ENCODE measurements around the gene OR1L1. TPM values are rescaled to one million over a fixed set of nuclear protein-coding genes. Genes with fewer than 3 reads are reported as not detected.

Gene OR1L1
- total RNA-seq, 2 experiments from 2014 or later, result not detected

DNA sequence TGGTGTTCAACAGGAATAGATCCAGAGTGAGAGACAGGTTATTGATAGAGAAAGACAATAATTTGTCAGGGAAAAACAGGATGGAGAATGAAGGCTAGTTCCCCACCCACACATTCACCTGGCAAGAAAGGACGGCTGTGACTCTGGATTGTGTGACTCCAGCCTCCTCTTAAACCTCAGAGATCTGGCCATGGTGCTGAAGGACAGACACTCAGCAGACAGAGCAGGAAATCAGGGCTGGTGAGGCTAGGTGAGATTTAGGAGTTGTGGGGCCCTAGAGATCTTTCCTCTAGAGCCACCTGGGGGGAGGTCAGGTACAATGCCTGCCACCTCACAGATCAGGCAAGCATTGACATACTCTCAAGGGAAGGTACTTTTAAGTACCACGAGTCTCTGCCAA is 19.3 kb upstream of the OR1L1 start:
- TF ChIP-seq, protein P1, sequence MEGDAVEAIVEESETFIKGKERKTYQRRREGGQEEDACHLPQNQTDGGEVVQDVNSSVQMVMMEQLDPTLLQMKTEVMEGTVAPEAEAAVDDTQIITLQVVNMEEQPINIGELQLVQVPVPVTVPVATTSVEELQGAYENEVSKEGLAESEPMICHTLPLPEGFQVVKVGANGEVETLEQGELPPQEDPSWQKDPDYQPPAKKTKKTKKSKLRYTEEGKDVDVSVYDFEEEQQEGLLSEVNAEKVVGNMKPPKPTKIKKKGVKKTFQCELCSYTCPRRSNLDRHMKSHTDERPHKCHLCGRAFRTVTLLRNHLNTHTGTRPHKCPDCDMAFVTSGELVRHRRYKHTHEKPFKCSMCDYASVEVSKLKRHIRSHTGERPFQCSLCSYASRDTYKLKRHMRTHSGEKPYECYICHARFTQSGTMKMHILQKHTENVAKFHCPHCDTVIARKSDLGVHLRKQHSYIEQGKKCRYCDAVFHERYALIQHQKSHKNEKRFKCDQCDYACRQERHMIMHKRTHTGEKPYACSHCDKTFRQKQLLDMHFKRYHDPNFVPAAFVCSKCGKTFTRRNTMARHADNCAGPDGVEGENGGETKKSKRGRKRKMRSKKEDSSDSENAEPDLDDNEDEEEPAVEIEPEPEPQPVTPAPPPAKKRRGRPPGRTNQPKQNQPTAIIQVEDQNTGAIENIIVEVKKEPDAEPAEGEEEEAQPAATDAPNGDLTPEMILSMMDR (IDR thresholded peaks at IDR 0.05), result no peak
- Histone ChIP-seq H3K4me3 (ENCODE audit: low read length) (no peak overlapping the region), H3K36me3 (ENCODE audit: insufficient read depth, low read length) (no peaks in the 10 kb centered on the region), H3K27me3 (ENCODE audit: control insufficient read depth in 1 of 2, insufficient read depth in 2 of 2, low read length in 2 of 2) (no peaks in the 10 kb centered on the region), H3K4me1 (ENCODE audit: insufficient read depth, low read length) (no peaks in the 10 kb centered on the region), H3K27ac (ENCODE audit: low read depth in 1 of 2, low read length in 2 of 2) (no peak overlapping the region), H3K9me3 (ENCODE audit: control insufficient read depth in 1 of 2, insufficient read depth in 1 of 2, low read length in 2 of 2) (peaks cover 5 to 15% of the 10 kb centered on the region in 2 experiments)
- CTCF ChIA-PET, result no interaction called here
- Mint-ChIP-seq H3K27ac (no peak overlapping the region), H3K9me3 (peaks cover 13% of the 10 kb centered on the region), H3K27me3 (peaks cover 9% of the 10 kb centered on the region), H3K4me1 (ENCODE audit: low read depth) (no peaks in the 10 kb centered on the region), H3K36me3 (ENCODE audit: low read depth) (no peaks in the 10 kb centered on the region), H3K4me3 (no peak overlapping the region)
- ATAC-seq (ENCODE audit: poor library complexity), result no peak
- DNase-seq, result no peak
- POLR2A ChIA-PET, result no interaction called here
- intact Hi-C loops (cut with DNase I, micrococcal nuclease), result no loop called here

DNA sequence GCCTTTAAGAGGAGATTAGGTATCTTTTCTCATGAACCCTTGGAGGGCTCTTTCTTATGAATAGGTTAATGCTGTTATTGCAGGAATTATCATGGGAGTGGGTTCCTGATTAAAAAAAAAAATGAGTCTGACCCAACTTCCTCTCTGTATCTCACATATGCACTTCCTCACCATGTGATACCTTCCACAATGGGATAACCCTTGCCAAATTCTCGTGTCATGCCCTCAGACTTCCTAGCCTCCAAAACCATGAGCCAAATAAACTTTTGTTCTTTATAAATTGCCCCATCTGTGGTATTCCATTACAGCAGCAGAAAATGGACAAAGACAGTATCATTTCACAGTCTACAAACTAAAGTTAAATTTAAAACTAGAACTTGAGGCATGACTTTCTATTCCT is 5.1 kb upstream of the OR1L1 start:
- ChIA-PET CTCF (no interaction called here), POLR2A (interaction anchor here (0.6 kb wide), 1 partner anchor 12 kb away, joined by 3 read pairs; no protein-coding TSS in a partner anchor)
- no peak overlapping the region for H3K27ac Mint-ChIP-seq
- H3K36me3 Mint-ChIP-seq (ENCODE audit: low read depth), result no peaks in the 10 kb centered on the region
- TF ChIP-seq, protein P1 (IDR thresholded peaks at IDR 0.05), result no peak
- H3K4me3 Mint-ChIP-seq, result no peak overlapping the region
- DNase-seq, result no peak
- H3K27me3 ChIP-seq (ENCODE audit: control insufficient read depth in 1 of 2, insufficient read depth in 2 of 2, low read length in 2 of 2), result no peaks in the 10 kb centered on the region
- H3K9me3 ChIP-seq (ENCODE audit: control insufficient read depth in 1 of 2, insufficient read depth in 1 of 2, low read length in 2 of 2), result no peaks in the 10 kb centered on the region
- H3K27me3 Mint-ChIP-seq, result peaks cover 20% of the 10 kb centered on the region
- no peak overlapping the region for H3K4me3 ChIP-seq (ENCODE audit: low read length)
- H3K4me1 Mint-ChIP-seq (ENCODE audit: low read depth), result no peaks in the 10 kb centered on the region
- H3K4me1 ChIP-seq (ENCODE audit: insufficient read depth, low read length), result no peaks in the 10 kb centered on the region
- H3K9me3 Mint-ChIP-seq, result no peaks in the 10 kb centered on the region
- H3K27ac ChIP-seq (ENCODE audit: low read depth in 1 of 2, low read length in 2 of 2), result no peak overlapping the region
- no peaks in the 10 kb centered on the region for H3K36me3 ChIP-seq (ENCODE audit: insufficient read depth, low read length)
- ATAC-seq (ENCODE audit: poor library complexity), result no peak
- intact Hi-C loops (cut with DNase I, micrococcal nuclease), result no loop called here

DNA sequence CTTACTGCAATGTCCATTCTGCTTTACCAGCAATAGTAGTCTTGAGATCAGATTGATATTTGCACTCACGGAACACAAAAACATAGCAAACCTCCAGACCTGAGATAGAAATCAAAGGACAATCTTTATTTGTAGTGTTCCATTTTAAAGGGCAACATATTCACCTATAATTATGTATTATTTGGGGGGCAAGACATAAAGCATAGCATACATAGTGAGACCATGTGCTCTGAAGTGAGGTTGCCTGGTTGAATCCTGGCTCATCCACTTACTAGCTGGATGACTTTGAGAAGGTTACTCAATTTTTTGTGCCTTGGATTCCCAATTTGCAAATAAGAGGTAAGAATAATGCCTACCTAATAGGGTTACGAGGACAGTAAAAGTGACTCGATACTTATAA is 4.0 kb upstream of the OR1L1 start, which contains the start of gene OR1B1:
Gene OR1B1, minus strand, starts transcription at position 101 of the 400 bp plus-strand sequence.
- Mint-ChIP-seq H3K9me3 (no peaks in the 10 kb centered on the region), H3K4me3 (no peak within 1 kb of the TSS), H3K27ac (no peak within 1 kb of the TSS), H3K4me1 (ENCODE audit: low read depth) (no peaks in the 10 kb centered on the region), H3K36me3 (ENCODE audit: low read depth) (no peaks in the 10 kb centered on the region), H3K27me3 (peaks cover 30% of the 10 kb centered on the region)
- TF ChIP-seq, protein P1 (IDR thresholded peaks at IDR 0.05), result no peak
- ChIA-PET POLR2A (no interaction called here), CTCF (no interaction called here)
- H3K4me3 ChIP-seq (ENCODE audit: low read length), result no peak within 1 kb of the TSS
- no peaks in the 10 kb centered on the region for H3K4me1 ChIP-seq (ENCODE audit: insufficient read depth, low read length)
- DNase-seq (no peak), ATAC-seq (ENCODE audit: poor library complexity) (no peak)
- H3K9me3 ChIP-seq (ENCODE audit: control insufficient read depth in 1 of 2, insufficient read depth in 1 of 2, low read length in 2 of 2), result no peaks in the 10 kb centered on the region
- no peaks in the 10 kb centered on the region for H3K27me3 ChIP-seq (ENCODE audit: control insufficient read depth in 1 of 2, insufficient read depth in 2 of 2, low read length in 2 of 2)
- no peaks in the 10 kb centered on the region for H3K36me3 ChIP-seq (ENCODE audit: insufficient read depth, low read length)
- intact Hi-C loops (cut with DNase I, micrococcal nuclease), result no loop called here
- no peak within 1 kb of the TSS for H3K27ac ChIP-seq (ENCODE audit: low read depth in 1 of 2, low read length in 2 of 2)
